Measurements from ENCODE around the gene SNX30. TPM values are rescaled to one million over a fixed set of nuclear protein-coding genes. Genes with fewer than 3 reads are reported as not detected.
"Not testable (repeated sequence)": the region's sequence is repeated elsewhere in the genome, so short reads cannot be mapped to it uniquely, and the experiment has no call there.

SNX30 gene
- total and polyA plus RNA-seq, 3 experiments from 2014 or later, result 3.3 to 3.9 (median 3.7) TPM

DNA sequence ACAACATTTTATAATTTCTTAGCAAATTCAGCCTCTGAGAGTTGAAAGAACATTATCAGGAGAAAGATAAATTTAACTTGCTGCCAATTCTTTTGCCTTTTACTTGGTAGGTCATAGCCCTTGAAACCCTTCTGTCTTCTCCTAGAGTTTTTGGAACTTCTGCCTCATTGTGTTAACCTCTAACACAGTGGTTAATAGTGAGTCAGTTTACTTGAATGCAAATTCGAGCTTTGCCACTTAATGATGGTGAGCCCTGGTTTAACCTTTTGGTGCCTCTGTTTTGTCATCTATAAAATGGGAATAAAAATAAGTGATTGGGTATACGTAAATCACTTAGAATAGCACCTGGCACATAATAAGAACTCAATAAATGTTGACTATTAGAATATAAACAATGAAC lies 30.9 kb upstream of the SNX30 start:
- POLR2A ChIA-PET, result interaction anchor here (0.6 to 1.4 kb wide), 3 partner anchors 24 to 455 kb away, joined by 4 to 6 read pairs (median 4); partner anchors contain the start of gene SNX30
- peak overlapping the region in 5 of 8 donors; percentile 5 to 91 (median 53) for H3K27ac Mint-ChIP-seq
- DNase-seq, result no peak

DNA sequence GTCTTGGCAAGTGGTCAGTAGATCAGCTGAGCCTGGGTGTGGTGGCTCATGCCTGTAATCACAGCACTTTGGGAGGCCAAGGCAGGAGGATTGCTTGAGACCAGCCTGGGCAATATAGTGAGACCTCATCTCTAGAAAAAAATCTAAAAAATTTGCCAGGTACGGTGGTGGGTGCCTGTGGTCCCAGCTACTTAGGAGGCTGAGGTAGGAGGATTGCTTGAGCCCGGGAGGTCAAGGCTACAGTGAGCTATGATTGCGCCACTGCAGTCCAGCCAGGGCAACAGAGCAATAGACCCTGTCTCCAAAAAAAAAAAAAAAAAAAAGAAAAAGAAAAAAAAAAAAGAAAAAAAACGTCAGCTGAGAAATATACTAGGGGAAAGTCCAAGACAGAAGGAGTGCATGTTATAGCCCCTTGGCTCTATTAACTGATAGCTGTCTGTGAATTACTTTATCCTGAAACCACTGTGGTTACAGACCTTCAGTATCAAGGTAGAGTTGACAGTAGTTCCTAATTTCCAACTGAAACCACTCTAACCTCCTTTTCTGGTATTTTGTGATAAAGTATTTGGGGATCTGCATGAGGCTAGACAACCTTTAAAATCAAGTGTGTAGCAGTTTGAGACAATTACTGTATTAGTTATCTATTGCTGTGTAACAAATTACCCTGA lies 30.3 kb upstream of the SNX30 start:
- Mint-ChIP-seq H3K27me3 (no peaks in the 10 kb centered on the region), H3K36me3 (peaks cover 0 to 9% (median 0%) of the 10 kb centered on the region in 3 donors), H3K27ac (peak overlapping the region in 2 of 8 donors; percentile 23 to 91), H3K9me3 (no peaks in the 10 kb centered on the region), H3K4me3 (no peak overlapping the region), H3K4me1 (peaks cover 14 to 26% (median 16%) of the 10 kb centered on the region in 3 donors)
- CTCF ChIA-PET, result interaction anchor here (0.7 to 1.5 kb wide), 4 partner anchors 8 to 277 kb away, joined by 3 to 5 read pairs (median 3); no protein-coding TSS in a partner anchor
- Histone ChIP-seq H3K4me1 (ENCODE audit: insufficient read depth, low read length) (peaks cover 13% of the 10 kb centered on the region), H3K9me3 (ENCODE audit: low read length) (no peaks in the 10 kb centered on the region), H3K36me3 (ENCODE audit: insufficient read depth, low read length) (no peaks in the 10 kb centered on the region), H3K27me3 (ENCODE audit: insufficient read depth, low read length, poor library complexity, severe bottlenecking) (no peaks in the 10 kb centered on the region), H3K4me3 (ENCODE audit: low read length) (no peak overlapping the region), H3K27ac (ENCODE audit: low read depth, low read length) (no peak overlapping the region)
- DNase-seq, result no peak
- POLR2A ChIA-PET, result interaction anchor here (0.6 kb wide), 2 partner anchors 455 to 690 kb away, joined by 3 to 6 read pairs; partner anchors contain the start of genes C9orf43 and POLE3

More for the DNA sequence above, 30.9 kb upstream of the SNX30 start:
- H3K27me3 ChIP-seq (ENCODE audit: insufficient read depth, low read length, poor library complexity, severe bottlenecking), result no peaks in the 10 kb centered on the region
- H3K36me3 Mint-ChIP-seq, result peaks cover 0 to 10% (median 0%) of the 10 kb centered on the region in 3 donors
- H3K36me3 ChIP-seq (ENCODE audit: insufficient read depth, low read length), result no peaks in the 10 kb centered on the region
- H3K27ac ChIP-seq (ENCODE audit: low read depth, low read length), result no peak overlapping the region
- peaks cover 13% of the 10 kb centered on the region for H3K4me1 ChIP-seq (ENCODE audit: insufficient read depth, low read length)
- CTCF ChIA-PET, result interaction anchor here (0.7 to 3.5 kb wide), 3 partner anchors 9 to 73 kb away, joined by 3 to 22 read pairs (median 5); no protein-coding TSS in a partner anchor
- no peaks in the 10 kb centered on the region for H3K27me3 Mint-ChIP-seq
- peaks cover 14 to 26% (median 16%) of the 10 kb centered on the region in 3 donors for H3K4me1 Mint-ChIP-seq
- peak overlapping the region in 1 of 7 donors; percentile 38 for H3K4me3 Mint-ChIP-seq
- H3K9me3 ChIP-seq (ENCODE audit: low read length), result no peaks in the 10 kb centered on the region
- no peak overlapping the region for H3K4me3 ChIP-seq (ENCODE audit: low read length)
- H3K9me3 Mint-ChIP-seq, result no peaks in the 10 kb centered on the region

DNA sequence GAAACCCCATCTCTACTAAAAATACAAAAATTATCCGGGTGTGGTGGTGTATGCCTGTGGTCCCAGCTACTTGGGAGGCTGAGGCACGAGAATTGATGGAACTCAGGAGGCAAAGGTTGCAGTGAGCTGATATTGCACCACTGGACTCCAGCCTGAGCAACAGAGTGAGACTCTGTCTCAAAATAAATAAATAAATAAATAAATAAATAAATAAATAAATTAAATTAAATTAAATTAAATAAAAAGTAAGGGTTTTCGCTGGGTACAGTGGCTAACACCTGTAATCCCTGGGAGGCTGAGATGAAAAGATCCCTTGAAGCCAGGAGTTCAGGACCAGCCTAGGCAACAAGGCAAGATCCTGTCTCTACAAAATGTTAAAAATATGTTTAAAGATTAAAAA lies 27.8 kb upstream of the SNX30 start:
- H3K36me3 Mint-ChIP-seq; H3K9me3 Mint-ChIP-seq; H3K4me3 ChIP-seq (ENCODE audit: low read length); H3K27me3 Mint-ChIP-seq; CTCF ChIA-PET; H3K36me3 ChIP-seq (ENCODE audit: insufficient read depth, low read length); H3K4me3 Mint-ChIP-seq; H3K27me3 ChIP-seq (ENCODE audit: insufficient read depth, low read length, poor library complexity, severe bottlenecking); H3K27ac Mint-ChIP-seq; H3K27ac ChIP-seq (ENCODE audit: low read depth, low read length); POLR2A ChIA-PET; DNase-seq; H3K4me1 Mint-ChIP-seq; H3K4me1 ChIP-seq (ENCODE audit: insufficient read depth, low read length); H3K9me3 ChIP-seq (ENCODE audit: low read length): not testable (repeated sequence)

DNA sequence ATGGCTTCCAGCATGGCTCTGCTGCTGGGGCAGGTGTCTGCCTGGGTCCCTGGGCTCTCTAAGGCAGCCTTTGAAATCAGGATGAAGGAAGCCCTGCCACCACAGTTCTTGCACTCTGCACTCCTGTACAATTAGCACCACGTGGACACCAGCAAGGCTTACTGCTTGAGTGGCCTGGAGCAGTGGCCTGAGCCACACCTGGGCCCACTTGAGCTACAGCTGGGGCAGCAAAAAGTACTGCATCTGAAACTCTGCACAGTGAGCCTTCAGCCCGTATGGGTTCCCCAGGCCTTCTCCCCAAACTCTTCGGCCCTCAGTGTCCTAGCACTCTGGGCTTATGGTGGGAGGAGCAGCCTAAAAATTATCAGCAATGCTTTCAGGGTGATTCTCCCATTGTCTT lies 24.6 kb upstream of the SNX30 start:
- H3K9me3 ChIP-seq (ENCODE audit: low read length), result no peaks in the 10 kb centered on the region
- H3K36me3 ChIP-seq (ENCODE audit: insufficient read depth, low read length), result no peaks in the 10 kb centered on the region
- Mint-ChIP-seq H3K27ac (no peak overlapping the region), H3K4me1 (no peaks in the 10 kb centered on the region), H3K36me3 (no peaks in the 10 kb centered on the region), H3K9me3 (no peaks in the 10 kb centered on the region), H3K27me3 (no peaks in the 10 kb centered on the region), H3K4me3 (no peak overlapping the region)
- no peaks in the 10 kb centered on the region for H3K27me3 ChIP-seq (ENCODE audit: insufficient read depth, low read length, poor library complexity, severe bottlenecking)
- no peak for DNase-seq
- no peaks in the 10 kb centered on the region for H3K4me1 ChIP-seq (ENCODE audit: insufficient read depth, low read length)
- no peak overlapping the region for H3K27ac ChIP-seq (ENCODE audit: low read depth, low read length)
- no peak overlapping the region for H3K4me3 ChIP-seq (ENCODE audit: low read length)
- CTCF ChIA-PET, result no interaction called here
- POLR2A ChIA-PET, result no interaction called here

DNA sequence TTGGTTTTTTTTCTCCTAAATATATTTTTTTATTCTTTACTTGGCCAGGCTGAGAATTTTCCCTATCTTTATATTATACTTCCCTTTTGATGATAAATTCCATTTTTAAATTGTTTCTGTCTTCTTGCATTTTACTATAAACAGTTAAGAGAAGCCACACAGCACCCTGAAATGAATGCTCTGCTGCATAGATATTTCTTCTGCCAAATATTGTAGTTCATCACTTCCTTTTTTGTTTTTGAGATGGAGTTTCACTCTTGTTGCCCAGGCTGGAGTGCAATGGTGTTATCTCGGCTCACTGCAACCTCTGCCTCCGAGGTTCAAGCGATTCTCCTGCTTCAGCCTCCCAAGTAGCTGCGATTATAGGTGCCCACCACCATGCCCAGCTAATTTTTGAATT lies 24.1 kb upstream of the SNX30 start:
- no peaks in the 10 kb centered on the region for H3K4me1 Mint-ChIP-seq
- Histone ChIP-seq H3K4me1 (ENCODE audit: insufficient read depth, low read length) (no peaks in the 10 kb centered on the region), H3K27me3 (ENCODE audit: insufficient read depth, low read length, poor library complexity, severe bottlenecking) (no peaks in the 10 kb centered on the region), H3K9me3 (ENCODE audit: low read length) (no peaks in the 10 kb centered on the region), H3K36me3 (ENCODE audit: insufficient read depth, low read length) (no peaks in the 10 kb centered on the region), H3K27ac (ENCODE audit: low read depth, low read length) (no peak overlapping the region), H3K4me3 (ENCODE audit: low read length) (no peak overlapping the region)
- no peaks in the 10 kb centered on the region for H3K27me3 Mint-ChIP-seq
- no peak overlapping the region for H3K4me3 Mint-ChIP-seq
- POLR2A ChIA-PET, result no interaction called here
- peak overlapping the region in 1 of 8 donors; percentile 43 for H3K27ac Mint-ChIP-seq
- no peak for DNase-seq
- no peaks in the 10 kb centered on the region for H3K9me3 Mint-ChIP-seq
- H3K36me3 Mint-ChIP-seq, result no peaks in the 10 kb centered on the region
- CTCF ChIA-PET, result no interaction called here

DNA sequence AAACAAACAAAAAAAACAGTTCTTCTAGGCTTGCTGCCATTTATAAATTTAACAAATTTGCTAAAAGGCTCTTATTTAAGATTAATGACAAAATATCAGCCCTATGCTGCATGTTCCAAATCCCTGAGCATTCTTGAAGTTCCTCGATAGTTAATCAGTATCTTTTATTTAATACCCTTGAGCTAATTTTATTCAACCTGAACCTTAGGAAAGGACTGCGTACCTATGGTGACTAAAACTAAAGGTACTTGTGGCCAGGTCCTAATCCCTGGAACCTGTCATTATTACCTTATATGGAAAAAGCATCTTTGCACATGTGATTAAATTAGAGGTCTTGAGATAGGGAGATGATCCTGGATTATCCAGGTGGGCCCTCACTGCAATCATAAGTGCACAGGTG lies 22.2 kb upstream of the SNX30 start:
- Mint-ChIP-seq H3K36me3 (no peaks in the 10 kb centered on the region), H3K4me1 (no peaks in the 10 kb centered on the region), H3K27me3 (no peaks in the 10 kb centered on the region), H3K9me3 (no peaks in the 10 kb centered on the region), H3K4me3 (no peak overlapping the region), H3K27ac (no peak overlapping the region)
- no peaks in the 10 kb centered on the region for H3K36me3 ChIP-seq (ENCODE audit: insufficient read depth, low read length)
- no peaks in the 10 kb centered on the region for H3K9me3 ChIP-seq (ENCODE audit: low read length)
- no peak overlapping the region for H3K27ac ChIP-seq (ENCODE audit: low read depth, low read length)
- no peak overlapping the region for H3K4me3 ChIP-seq (ENCODE audit: low read length)
- CTCF ChIA-PET, result interaction anchor here (0.7 to 1.3 kb wide), 2 partner anchors 9 to 1837 kb away, joined by 3 to 5 read pairs; no protein-coding TSS in a partner anchor
- no peaks in the 10 kb centered on the region for H3K27me3 ChIP-seq (ENCODE audit: insufficient read depth, low read length, poor library complexity, severe bottlenecking)
- POLR2A ChIA-PET, result no interaction called here
- H3K4me1 ChIP-seq (ENCODE audit: insufficient read depth, low read length), result no peaks in the 10 kb centered on the region
- DNase-seq, result no peak

DNA sequence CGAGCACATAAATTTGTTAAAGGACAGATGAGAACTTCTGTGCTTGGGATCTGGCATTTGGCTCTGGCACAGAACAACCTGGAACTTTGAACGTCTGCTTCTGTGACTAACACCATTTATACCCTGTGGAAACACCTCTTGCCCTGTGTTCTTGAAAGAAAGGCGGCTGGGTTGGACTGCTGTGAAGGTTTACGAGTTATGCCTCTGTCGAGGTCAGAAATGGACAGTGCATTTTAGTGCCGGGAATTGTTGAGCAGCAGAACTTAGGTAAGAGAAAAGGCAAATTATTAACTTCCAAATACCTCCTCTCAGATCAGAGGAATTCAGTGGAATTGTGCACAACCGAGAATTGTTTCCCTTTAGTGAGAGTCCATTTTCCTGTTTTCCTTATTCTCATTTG lies 18.6 kb upstream of the SNX30 start:
- no peaks in the 10 kb centered on the region for H3K27me3 Mint-ChIP-seq
- no peaks in the 10 kb centered on the region for H3K36me3 Mint-ChIP-seq
- H3K9me3 ChIP-seq (ENCODE audit: low read length), result no peaks in the 10 kb centered on the region
- no peaks in the 10 kb centered on the region for H3K27me3 ChIP-seq (ENCODE audit: insufficient read depth, low read length, poor library complexity, severe bottlenecking)
- DNase-seq, result no peak
- no peak overlapping the region for H3K4me3 ChIP-seq (ENCODE audit: low read length)
- H3K4me1 Mint-ChIP-seq, result peaks cover 8 to 9% (median 8%) of the 10 kb centered on the region in 3 donors
- ChIA-PET CTCF (interaction anchor here (1.7 kb wide), 1 partner anchor 61 kb away, joined by 4 read pairs; no protein-coding TSS in a partner anchor), POLR2A (no interaction called here)
- H3K27ac ChIP-seq (ENCODE audit: low read depth, low read length), result no peak overlapping the region
- H3K36me3 ChIP-seq (ENCODE audit: insufficient read depth, low read length), result no peaks in the 10 kb centered on the region
- H3K9me3 Mint-ChIP-seq, result no peaks in the 10 kb centered on the region
- no peak overlapping the region for H3K27ac Mint-ChIP-seq
- H3K4me1 ChIP-seq (ENCODE audit: insufficient read depth, low read length), result no peaks in the 10 kb centered on the region
- H3K4me3 Mint-ChIP-seq, result no peak overlapping the region

DNA sequence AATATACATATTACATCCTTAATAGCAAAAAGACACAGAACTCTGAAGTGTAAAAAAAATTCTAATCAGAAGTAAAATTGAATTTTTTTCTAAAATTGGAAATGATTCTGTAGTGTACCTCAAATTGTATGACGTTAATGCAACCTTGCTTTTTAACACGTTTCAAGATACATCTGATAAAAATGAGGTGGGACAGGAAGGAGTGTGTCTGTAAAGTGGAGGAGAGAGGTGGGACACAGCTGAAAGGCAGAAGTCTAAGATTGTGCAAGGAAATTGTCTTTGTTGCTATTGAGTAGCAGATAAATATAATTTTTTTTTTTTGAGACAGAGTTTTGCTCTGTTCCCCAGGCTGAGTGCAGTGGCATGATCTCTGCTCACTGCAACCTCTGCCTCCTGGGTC lies 15.7 kb upstream of the SNX30 start:
- Histone ChIP-seq H3K4me3 (ENCODE audit: low read length) (no peak overlapping the region), H3K27ac (ENCODE audit: low read depth, low read length) (no peak overlapping the region), H3K27me3 (ENCODE audit: insufficient read depth, low read length, poor library complexity, severe bottlenecking) (no peaks in the 10 kb centered on the region), H3K36me3 (ENCODE audit: insufficient read depth, low read length) (no peaks in the 10 kb centered on the region), H3K9me3 (ENCODE audit: low read length) (no peaks in the 10 kb centered on the region), H3K4me1 (ENCODE audit: insufficient read depth, low read length) (no peaks in the 10 kb centered on the region)
- ChIA-PET POLR2A (no interaction called here), CTCF (no interaction called here)
- Mint-ChIP-seq H3K27me3 (no peaks in the 10 kb centered on the region), H3K4me1 (peaks cover 8 to 9% (median 8%) of the 10 kb centered on the region in 3 donors), H3K27ac (peak overlapping the region; percentile 4 to 88 (median 58)), H3K9me3 (no peaks in the 10 kb centered on the region), H3K4me3 (peak overlapping the region in 3 of 7 donors; percentile 0 to 37 (median 22)), H3K36me3 (no peaks in the 10 kb centered on the region)
- DNase-seq, result peak in 1 of 5 donors; percentile 60

Data from CD8-positive, alpha-beta memory T cell (primary cell).